ENCODE measurements around the gene ENTPD1. TPM values are rescaled to one million over a fixed set of nuclear protein-coding genes. Genes with fewer than 3 reads are reported as not detected.

Gene ENTPD1
- total and polyA plus RNA-seq, 9 of the 15 experiments (the other 6 are each of a cell fraction or from before 2014, with no cell fraction given) = 0.07 to 1.5 (median 0.37) TPM

DNA sequence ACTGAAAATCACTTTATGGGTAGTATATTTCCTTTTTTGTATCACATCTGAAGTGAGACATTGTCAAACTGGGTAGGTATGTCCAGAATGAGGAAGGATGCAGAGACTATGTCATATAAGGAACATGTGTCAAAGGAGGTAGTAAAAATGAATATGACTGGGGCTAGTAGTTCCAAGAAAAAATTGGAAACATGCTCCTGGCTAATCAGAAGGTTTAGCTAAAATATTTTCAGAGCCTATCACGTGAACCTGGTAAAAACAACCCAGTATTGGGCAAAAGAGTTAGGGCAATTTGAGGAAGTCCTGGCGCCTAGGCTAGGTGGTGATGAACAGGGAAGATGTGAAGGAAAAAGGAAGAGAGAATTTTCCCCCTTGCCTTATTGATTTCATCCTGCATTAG is 26.4 kb downstream of the ENTPD1 start:
- no peak for FAIRE-seq
- Histone ChIP-seq H4K20me1 (replicated peaks; ENCODE audit: control insufficient read depth, insufficient read depth, low read length) (no peaks in the 10 kb centered on the region), H3K79me2 (ENCODE audit: control insufficient read depth, insufficient read depth, low read length) (no peaks in the 10 kb centered on the region), H3K27ac (ENCODE audit: extremely low read depth, low read depth, low read length) (no peak overlapping the region), H3K36me3 (ENCODE audit: control insufficient read depth, insufficient read depth, low read length) (no peaks in the 10 kb centered on the region), H3K9me1 (ENCODE audit: control insufficient read depth, insufficient read depth, low read length) (no peaks in the 10 kb centered on the region), H3K4me2 (ENCODE audit: insufficient read depth, low read length) (no peak overlapping the region), H3K4me3 (no peak overlapping the region), H3K9ac (ENCODE audit: insufficient read depth in 1 of 2, low read depth in 2 of 2, low read length in 2 of 2) (no peak overlapping the region), H3K9me3 (replicated peaks; ENCODE audit: control insufficient read depth, insufficient read depth, low read depth, low read length) (no peaks in the 10 kb centered on the region), H3K4me1 (replicated peaks in 1 of 2; ENCODE audit: control insufficient read depth in 2 of 2, insufficient read depth in 2 of 2, low read length in 2 of 2) (no peaks in the 10 kb centered on the region), H2AFZ (ENCODE audit: low read depth, low read length) (no peak overlapping the region), H3K27me3 (ENCODE audit: control insufficient read depth in 2 of 2, insufficient read depth in 2 of 2, low read length in 2 of 2) (peaks cover 0 to 8% of the 10 kb centered on the region in 2 experiments; a peak in 1 of 5 replicates)
- 0% methylated on average over 2 of the region's 2 CpGs for WGBS (ENCODE audit: insufficient coverage, low coverage, missing lambda C conversion rate)
- intact Hi-C loops (cut with micrococcal nuclease) = no loop called here
- ATAC-seq = no peak
- DNase-seq (ENCODE audit: extremely low read depth in 1 of 4, low spot score in 3 of 4) = no peak
- BruUV-seq (replicated peaks) = no TSS peak
- POLR2A ChIA-PET = no interaction called here
- CTCF ChIA-PET (ENCODE audit: low intra/inter-chr PET ratio) = no interaction called here
- in situ Hi-C loops (cut with MboI) = no loop called here
- TF ChIP-seq, protein P1, sequence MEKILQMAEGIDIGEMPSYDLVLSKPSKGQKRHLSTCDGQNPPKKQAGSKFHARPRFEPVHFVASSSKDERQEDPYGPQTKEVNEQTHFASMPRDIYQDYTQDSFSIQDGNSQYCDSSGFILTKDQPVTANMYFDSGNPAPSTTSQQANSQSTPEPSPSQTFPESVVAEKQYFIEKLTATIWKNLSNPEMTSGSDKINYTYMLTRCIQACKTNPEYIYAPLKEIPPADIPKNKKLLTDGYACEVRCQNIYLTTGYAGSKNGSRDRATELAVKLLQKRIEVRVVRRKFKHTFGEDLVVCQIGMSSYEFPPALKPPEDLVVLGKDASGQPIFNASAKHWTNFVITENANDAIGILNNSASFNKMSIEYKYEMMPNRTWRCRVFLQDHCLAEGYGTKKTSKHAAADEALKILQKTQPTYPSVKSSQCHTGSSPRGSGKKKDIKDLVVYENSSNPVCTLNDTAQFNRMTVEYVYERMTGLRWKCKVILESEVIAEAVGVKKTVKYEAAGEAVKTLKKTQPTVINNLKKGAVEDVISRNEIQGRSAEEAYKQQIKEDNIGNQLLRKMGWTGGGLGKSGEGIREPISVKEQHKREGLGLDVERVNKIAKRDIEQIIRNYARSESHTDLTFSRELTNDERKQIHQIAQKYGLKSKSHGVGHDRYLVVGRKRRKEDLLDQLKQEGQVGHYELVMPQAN (IDR thresholded peaks at IDR 0.05; ENCODE audit: borderline replicate concordance) = no peak
- no peak for TF ChIP-seq FOXK2 (conservative IDR thresholded peaks at IDR 0.05 in 1 of 2, IDR thresholded peaks at IDR 0.05 in 1 of 2; ENCODE audit: low read depth in 2 of 2)
- TF ChIP-seq ZNF263 (CRISPR knock-in tag; IDR thresholded peaks at IDR 0.05; ENCODE audit: borderline replicate concordance) = no peak

DNA sequence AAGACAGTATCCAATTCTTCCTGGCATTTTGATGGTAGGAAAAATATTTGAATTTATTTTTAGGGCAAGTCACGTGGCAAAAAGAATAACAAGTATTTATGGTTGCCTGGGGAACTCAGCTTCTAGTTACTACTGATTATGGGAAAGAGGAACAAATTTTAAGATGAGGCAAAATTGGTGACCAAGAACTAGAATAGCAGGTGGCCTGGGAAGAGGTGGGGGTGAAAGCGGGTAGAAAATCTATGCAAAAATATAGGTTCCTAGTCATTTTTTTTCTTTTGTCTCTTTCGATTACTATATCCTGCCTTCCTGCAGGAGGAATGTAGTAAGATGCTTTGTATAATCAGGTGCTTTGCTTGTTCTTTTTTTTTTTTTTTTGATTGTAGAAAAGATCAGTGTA is 27.8 kb downstream of the ENTPD1 start:
- no peak for TF ChIP-seq KLF13 (tag; IDR thresholded peaks at IDR 0.05; ENCODE audit: borderline replicate concordance, low read depth)
- TF ChIP-seq, protein P2, sequence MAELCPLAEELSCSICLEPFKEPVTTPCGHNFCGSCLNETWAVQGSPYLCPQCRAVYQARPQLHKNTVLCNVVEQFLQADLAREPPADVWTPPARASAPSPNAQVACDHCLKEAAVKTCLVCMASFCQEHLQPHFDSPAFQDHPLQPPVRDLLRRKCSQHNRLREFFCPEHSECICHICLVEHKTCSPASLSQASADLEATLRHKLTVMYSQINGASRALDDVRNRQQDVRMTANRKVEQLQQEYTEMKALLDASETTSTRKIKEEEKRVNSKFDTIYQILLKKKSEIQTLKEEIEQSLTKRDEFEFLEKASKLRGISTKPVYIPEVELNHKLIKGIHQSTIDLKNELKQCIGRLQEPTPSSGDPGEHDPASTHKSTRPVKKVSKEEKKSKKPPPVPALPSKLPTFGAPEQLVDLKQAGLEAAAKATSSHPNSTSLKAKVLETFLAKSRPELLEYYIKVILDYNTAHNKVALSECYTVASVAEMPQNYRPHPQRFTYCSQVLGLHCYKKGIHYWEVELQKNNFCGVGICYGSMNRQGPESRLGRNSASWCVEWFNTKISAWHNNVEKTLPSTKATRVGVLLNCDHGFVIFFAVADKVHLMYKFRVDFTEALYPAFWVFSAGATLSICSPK (IDR thresholded peaks at IDR 0.05; ENCODE audit: borderline replicate concordance) = no peak
- TF ChIP-seq MECOM (CRISPR knock-in tag; IDR thresholded peaks at IDR 0.05) = no peak
- H3K9me3 ChIP-seq (replicated peaks; ENCODE audit: control insufficient read depth, insufficient read depth, low read depth, low read length) = no peaks in the 10 kb centered on the region
- POLR2A ChIA-PET = no interaction called here
- H2AFZ ChIP-seq (ENCODE audit: low read depth, low read length) = no peak overlapping the region
- no peak overlapping the region for H3K4me2 ChIP-seq (ENCODE audit: insufficient read depth, low read length)
- DNase-seq (ENCODE audit: extremely low read depth in 1 of 4, low spot score in 3 of 4) (no peak), FAIRE-seq (no peak), ATAC-seq (no peak)
- H3K79me2 ChIP-seq (ENCODE audit: control insufficient read depth, insufficient read depth, low read length) = no peaks in the 10 kb centered on the region
- no peaks in the 10 kb centered on the region for H4K20me1 ChIP-seq (replicated peaks; ENCODE audit: control insufficient read depth, insufficient read depth, low read length)
- peaks cover 0 to 8% of the 10 kb centered on the region in 2 experiments; a peak in 1 of 5 replicates for H3K27me3 ChIP-seq (ENCODE audit: control insufficient read depth in 2 of 2, insufficient read depth in 2 of 2, low read length in 2 of 2)
- H3K9ac ChIP-seq (ENCODE audit: insufficient read depth in 1 of 2, low read depth in 2 of 2, low read length in 2 of 2) = no peak overlapping the region
- no peaks in the 10 kb centered on the region for H3K4me1 ChIP-seq (replicated peaks in 1 of 2; ENCODE audit: control insufficient read depth in 2 of 2, insufficient read depth in 2 of 2, low read length in 2 of 2)
- 0% methylated on average over 3 of the region's 3 CpGs for WGBS (ENCODE audit: insufficient coverage, low coverage, missing lambda C conversion rate)
- CTCF ChIA-PET (ENCODE audit: low intra/inter-chr PET ratio) = no interaction called here
- no peaks in the 10 kb centered on the region for H3K9me1 ChIP-seq (ENCODE audit: control insufficient read depth, insufficient read depth, low read length)
- no peak overlapping the region for H3K4me3 ChIP-seq
- in situ Hi-C loops (cut with MboI) (no loop called here), intact Hi-C loops (cut with micrococcal nuclease) (no loop called here)
- H3K27ac ChIP-seq (ENCODE audit: extremely low read depth, low read depth, low read length) = no peak overlapping the region
- H3K36me3 ChIP-seq (ENCODE audit: control insufficient read depth, insufficient read depth, low read length) = no peaks in the 10 kb centered on the region
- no TSS peak for BruUV-seq (replicated peaks)

All from K562 (cell line).